Measurements from ENCODE around the gene ZNF516. TPM values are rescaled to one million over a fixed set of nuclear protein-coding genes. Genes with fewer than 3 reads are reported as not detected.
A peak's percentile ranks its signal among the peaks of the same experiment; 100 is the strongest.

Gene ZNF516
- total RNA-seq, 1 donor from 2014 or later: 14.8 TPM

- TF ChIP-seq CTCF (conservative IDR thresholded peaks at IDR 0.05; ENCODE audit: low read depth, low read length): no peak
- DNase-seq (ENCODE audit: low read depth): no peak
Observed at GRCh38 chr18:76490670-76491472, 4.2 kb downstream of the ZNF516 start.

GRCh38 chr18:76490033-76490432 lies 5.0 kb downstream of the ZNF516 start:
- peak overlapping the region; percentile 91 for H3K4me3 ChIP-seq (ENCODE audit: low read depth, low read length)
- no peak for DNase-seq (ENCODE audit: low read depth)
- TF ChIP-seq CTCF (conservative IDR thresholded peaks at IDR 0.05; ENCODE audit: low read depth, low read length): no peak

More at GRCh38 chr18:76490670-76491472, 4.2 kb downstream of the ZNF516 start:
- H3K4me3 ChIP-seq (ENCODE audit: low read depth, low read length): peak overlapping the region; percentile 91

DNA sequence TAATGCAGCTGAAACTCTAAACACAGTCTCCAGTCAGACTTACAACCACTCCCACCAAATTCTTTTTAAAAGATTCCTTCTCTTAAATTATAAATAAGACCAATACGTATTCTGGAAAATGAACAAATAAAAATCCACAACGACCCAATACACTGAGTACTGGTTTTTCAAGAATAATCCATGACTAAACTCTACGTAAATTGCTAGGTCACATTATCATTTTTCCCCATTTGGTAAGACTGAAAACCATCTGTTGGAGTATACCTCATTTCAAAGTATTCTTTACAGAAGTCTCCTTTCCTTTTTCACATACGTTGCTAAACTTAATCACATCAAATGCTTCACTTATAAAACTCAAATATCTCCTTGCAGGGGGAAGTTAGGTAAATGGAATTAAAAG lies 6.0 kb downstream of the ZNF516 start:
- no peak for TF ChIP-seq CTCF (conservative IDR thresholded peaks at IDR 0.05; ENCODE audit: low read depth, low read length)
- no peak for DNase-seq (ENCODE audit: low read depth)
- no peak overlapping the region for H3K4me3 ChIP-seq (ENCODE audit: low read depth, low read length)

GRCh38 chr18:76488190-76488589 lies 6.9 kb downstream of the ZNF516 start:
- H3K4me3 ChIP-seq (ENCODE audit: low read depth, low read length): peak overlapping the region; percentile 12
- TF ChIP-seq CTCF (conservative IDR thresholded peaks at IDR 0.05; ENCODE audit: low read depth, low read length): no peak
- no peak for DNase-seq (ENCODE audit: low read depth)

DNA sequence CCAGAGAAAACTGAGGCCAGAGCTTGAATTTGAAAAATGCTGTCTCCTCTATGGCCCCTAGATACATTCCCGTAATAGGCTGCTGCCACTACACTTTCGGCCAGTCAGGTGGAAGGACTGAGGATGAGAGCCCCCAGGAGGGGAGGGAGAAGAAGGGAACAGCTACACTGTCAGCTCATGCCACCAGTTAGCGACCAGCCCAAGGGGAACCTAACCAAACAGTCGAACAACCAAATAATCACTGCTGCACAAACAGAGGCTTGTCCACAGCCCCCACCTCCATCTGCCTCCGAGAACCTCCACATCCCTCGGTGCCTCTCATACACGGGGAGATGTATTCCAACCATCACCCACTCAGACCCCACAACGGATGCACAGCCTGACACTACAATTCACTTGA lies 7.3 kb downstream of the ZNF516 start:
- no peak for TF ChIP-seq CTCF (conservative IDR thresholded peaks at IDR 0.05; ENCODE audit: low read depth, low read length)
- peak overlapping the region; percentile 12 for H3K4me3 ChIP-seq (ENCODE audit: low read depth, low read length)
- no peak for DNase-seq (ENCODE audit: low read depth)

GRCh38 chr18:76487070-76487469 lies 8.0 kb downstream of the ZNF516 start:
- DNase-seq (ENCODE audit: low read depth): no peak
- H3K4me3 ChIP-seq (ENCODE audit: low read depth, low read length): no peak overlapping the region
- no peak for TF ChIP-seq CTCF (conservative IDR thresholded peaks at IDR 0.05; ENCODE audit: low read depth, low read length)

DNA sequence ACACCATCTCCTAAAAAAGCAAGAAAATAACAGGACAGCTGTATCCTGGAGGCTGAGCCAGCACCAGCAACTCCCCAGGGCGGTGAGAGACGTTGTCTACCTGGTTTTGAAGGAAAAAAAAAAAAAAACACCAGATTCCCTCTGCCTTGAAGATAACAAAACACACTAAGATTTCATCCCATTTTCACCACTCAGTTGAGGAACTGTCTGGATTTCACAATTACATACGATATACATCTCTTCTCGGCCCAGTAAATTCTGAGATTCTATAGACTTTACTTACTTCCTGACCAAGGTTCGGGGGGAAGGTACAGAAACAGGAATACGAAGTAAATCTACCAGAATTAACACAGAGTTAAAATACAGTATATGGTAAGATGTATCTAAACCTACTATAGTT lies 8.5 kb downstream of the ZNF516 start:
- no peak overlapping the region for H3K4me3 ChIP-seq (ENCODE audit: low read depth, low read length)
- no peak for DNase-seq (ENCODE audit: low read depth)
- TF ChIP-seq CTCF (conservative IDR thresholded peaks at IDR 0.05; ENCODE audit: low read depth, low read length): no peak
